HepG2 (cell line): ENCODE results near the gene EGR1. TPM values are rescaled to one million over a fixed set of nuclear protein-coding genes. Genes with fewer than 3 reads are reported as not detected.

Source experiments
- AGO2 ChIP-seq: fragments of 200-400 bp; formaldehyde crosslinking; optimal IDR thresholded peaks from 2 replicates; pipeline ENCODE3; 2017; ENCODE audit warnings: mild to moderate bottlenecking, low read depth, low read length, moderate library complexity
- MIER3 ChIP-seq: IDR thresholded peaks from 2 replicates; pipeline ENCODE4 v1.6.1; 2016; ENCODE audit warnings: missing compliant biosample characterization, borderline replicate concordance
- PTBP1 ChIP-seq: fragments of 200-400 bp; formaldehyde crosslinking; IDR thresholded peaks from 2 replicates; pipeline ENCODE4 v1.6.1; 2018; ENCODE audit warnings: low read length, low read depth; ENCODE audit not compliant: poor library complexity, severe bottlenecking
- SAFB2 ChIP-seq: sonication (generic); formaldehyde crosslinking; IDR thresholded peaks from 2 replicates; pipeline ENCODE4 v1.5.1; 2020; ENCODE audit warnings: missing genetic modification reagents, low read depth, mild to moderate bottlenecking, borderline replicate concordance
- ZFX ChIP-seq: sonication (generic); formaldehyde crosslinking; IDR thresholded peaks from 2 replicates; pipeline ENCODE4 v1.4.0; 2020; ENCODE audit warnings: mild to moderate bottlenecking, low read depth, missing genetic modification reagents, moderate library complexity
- ZNF564 ChIP-seq: sonication (generic); formaldehyde crosslinking; IDR thresholded peaks from 2 replicates; pipeline ENCODE4 v1.8.1; 2023; ENCODE audit warnings: mild to moderate bottlenecking, missing genetic modification reagents
- ZSCAN31 ChIP-seq: sonication (generic); formaldehyde crosslinking; IDR thresholded peaks from 2 replicates; pipeline ENCODE4 v1.5.0; 2020; ENCODE audit warnings: low read depth, mild to moderate bottlenecking, missing genetic modification reagents
- polyA plus RNA-seq, 8 experiments: library from polyadenylated mRNA; depleted of rRNA in 3 of 8; stranded (reverse) in 7 of 8; unstranded in 1 of 8; fragments of >200 nt; fragmentation: Illumina TruSeq in 4 of 8; extraction: Trizol in 4 of 8; gene quantifications; 2 replicates each; pipeline versions ENCODE4 v1.2.1 to v1.2.3, GENCODE V29; 2011 to 2016; ENCODE audit warnings: low read depth in 4 of 8, missing spikeins in 1 of 8, mixed read lengths in 1 of 8; ENCODE audit not compliant: insufficient read depth in 1 of 8
- total RNA-seq, 5 experiments: library from RNA; depleted of rRNA; stranded (reverse); fragments of >200 nt; fragmentation: Illumina TruSeq; extraction: Trizol; gene quantifications; 2 replicates each; pipeline ENCODE4 v1.2.3, GENCODE V29; 2016; ENCODE audit warnings: low read depth in 1 of 5
- TF ChIP-seq, protein P1 (sequence below): sonication (generic); formaldehyde crosslinking; IDR thresholded peaks from 2 replicates; pipeline ENCODE4 v1.4.0; 2020; ENCODE audit warnings: missing genetic modification reagents
- TF ChIP-seq, protein P2 (sequence below): IDR thresholded peaks from 2 replicates; pipeline ENCODE4 v1.6.1; 2016; ENCODE audit warnings: low read depth
- TF ChIP-seq, protein P3 (sequence below): sonication (generic); formaldehyde crosslinking; conservative IDR thresholded peaks from 2 replicates; pipeline ENCODE4 v1.8.0; 2022; ENCODE audit warnings: missing genetic modification reagents
- TF ChIP-seq, protein P4 (sequence below): sonication (generic); formaldehyde crosslinking; IDR thresholded peaks from 2 replicates; pipeline ENCODE4 v1.5.1; 2020; ENCODE audit warnings: missing genetic modification reagents, mild to moderate bottlenecking, borderline replicate concordance

The EGR1 gene
- total and polyA plus RNA-seq, 2 of the 13 experiments (the other 11 are each of a cell fraction or from before 2014, with no cell fraction given), result 4.1 to 4.5 TPM

DNA sequence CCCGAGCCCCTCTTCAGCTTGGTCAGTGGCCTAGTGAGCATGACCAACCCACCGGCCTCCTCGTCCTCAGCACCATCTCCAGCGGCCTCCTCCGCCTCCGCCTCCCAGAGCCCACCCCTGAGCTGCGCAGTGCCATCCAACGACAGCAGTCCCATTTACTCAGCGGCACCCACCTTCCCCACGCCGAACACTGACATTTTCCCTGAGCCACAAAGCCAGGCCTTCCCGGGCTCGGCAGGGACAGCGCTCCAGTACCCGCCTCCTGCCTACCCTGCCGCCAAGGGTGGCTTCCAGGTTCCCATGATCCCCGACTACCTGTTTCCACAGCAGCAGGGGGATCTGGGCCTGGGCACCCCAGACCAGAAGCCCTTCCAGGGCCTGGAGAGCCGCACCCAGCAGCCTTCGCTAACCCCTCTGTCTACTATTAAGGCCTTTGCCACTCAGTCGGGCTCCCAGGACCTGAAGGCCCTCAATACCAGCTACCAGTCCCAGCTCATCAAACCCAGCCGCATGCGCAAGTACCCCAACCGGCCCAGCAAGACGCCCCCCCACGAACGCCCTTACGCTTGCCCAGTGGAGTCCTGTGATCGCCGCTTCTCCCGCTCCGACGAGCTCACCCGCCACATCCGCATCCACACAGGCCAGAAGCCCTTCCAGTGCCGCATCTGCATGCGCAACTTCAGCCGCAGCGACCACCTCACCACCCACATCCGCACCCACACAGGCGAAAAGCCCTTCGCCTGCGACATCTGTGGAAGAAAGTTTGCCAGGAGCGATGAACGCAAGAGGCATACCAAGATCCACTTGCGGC lies 1.8 kb downstream of the EGR1 start (continued):
- TF ChIP-seq, protein P1, sequence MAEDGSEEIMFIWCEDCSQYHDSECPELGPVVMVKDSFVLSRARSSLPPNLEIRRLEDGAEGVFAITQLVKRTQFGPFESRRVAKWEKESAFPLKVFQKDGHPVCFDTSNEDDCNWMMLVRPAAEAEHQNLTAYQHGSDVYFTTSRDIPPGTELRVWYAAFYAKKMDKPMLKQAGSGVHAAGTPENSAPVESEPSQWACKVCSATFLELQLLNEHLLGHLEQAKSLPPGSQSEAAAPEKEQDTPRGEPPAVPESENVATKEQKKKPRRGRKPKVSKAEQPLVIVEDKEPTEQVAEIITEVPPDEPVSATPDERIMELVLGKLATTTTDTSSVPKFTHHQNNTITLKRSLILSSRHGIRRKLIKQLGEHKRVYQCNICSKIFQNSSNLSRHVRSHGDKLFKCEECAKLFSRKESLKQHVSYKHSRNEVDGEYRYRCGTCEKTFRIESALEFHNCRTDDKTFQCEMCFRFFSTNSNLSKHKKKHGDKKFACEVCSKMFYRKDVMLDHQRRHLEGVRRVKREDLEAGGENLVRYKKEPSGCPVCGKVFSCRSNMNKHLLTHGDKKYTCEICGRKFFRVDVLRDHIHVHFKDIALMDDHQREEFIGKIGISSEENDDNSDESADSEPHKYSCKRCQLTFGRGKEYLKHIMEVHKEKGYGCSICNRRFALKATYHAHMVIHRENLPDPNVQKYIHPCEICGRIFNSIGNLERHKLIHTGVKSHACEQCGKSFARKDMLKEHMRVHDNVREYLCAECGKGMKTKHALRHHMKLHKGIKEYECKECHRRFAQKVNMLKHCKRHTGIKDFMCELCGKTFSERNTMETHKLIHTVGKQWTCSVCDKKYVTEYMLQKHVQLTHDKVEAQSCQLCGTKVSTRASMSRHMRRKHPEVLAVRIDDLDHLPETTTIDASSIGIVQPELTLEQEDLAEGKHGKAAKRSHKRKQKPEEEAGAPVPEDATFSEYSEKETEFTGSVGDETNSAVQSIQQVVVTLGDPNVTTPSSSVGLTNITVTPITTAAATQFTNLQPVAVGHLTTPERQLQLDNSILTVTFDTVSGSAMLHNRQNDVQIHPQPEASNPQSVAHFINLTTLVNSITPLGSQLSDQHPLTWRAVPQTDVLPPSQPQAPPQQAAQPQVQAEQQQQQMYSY (CRISPR knock-in tag), result no peak
- no peak for TF ChIP-seq SAFB2
- TF ChIP-seq ZSCAN31, result no peak
- TF ChIP-seq, protein P2, sequence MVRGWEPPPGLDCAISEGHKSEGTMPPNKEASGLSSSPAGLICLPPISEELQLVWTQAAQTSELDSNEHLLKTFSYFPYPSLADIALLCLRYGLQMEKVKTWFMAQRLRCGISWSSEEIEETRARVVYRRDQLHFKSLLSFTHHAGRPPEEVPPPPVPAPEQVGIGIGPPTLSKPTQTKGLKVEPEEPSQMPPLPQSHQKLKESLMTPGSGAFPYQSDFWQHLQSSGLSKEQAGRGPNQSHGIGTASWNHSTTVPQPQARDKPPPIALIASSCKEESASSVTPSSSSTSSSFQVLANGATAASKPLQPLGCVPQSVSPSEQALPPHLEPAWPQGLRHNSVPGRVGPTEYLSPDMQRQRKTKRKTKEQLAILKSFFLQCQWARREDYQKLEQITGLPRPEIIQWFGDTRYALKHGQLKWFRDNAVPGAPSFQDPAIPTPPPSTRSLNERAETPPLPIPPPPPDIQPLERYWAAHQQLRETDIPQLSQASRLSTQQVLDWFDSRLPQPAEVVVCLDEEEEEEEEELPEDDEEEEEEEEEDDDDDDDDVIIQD, result no peak
- no peak for TF ChIP-seq MIER3
- TF ChIP-seq AGO2, result peak; percentile 88
- no peak for TF ChIP-seq ZFX (CRISPR knock-in tag)
- TF ChIP-seq, protein P3, sequence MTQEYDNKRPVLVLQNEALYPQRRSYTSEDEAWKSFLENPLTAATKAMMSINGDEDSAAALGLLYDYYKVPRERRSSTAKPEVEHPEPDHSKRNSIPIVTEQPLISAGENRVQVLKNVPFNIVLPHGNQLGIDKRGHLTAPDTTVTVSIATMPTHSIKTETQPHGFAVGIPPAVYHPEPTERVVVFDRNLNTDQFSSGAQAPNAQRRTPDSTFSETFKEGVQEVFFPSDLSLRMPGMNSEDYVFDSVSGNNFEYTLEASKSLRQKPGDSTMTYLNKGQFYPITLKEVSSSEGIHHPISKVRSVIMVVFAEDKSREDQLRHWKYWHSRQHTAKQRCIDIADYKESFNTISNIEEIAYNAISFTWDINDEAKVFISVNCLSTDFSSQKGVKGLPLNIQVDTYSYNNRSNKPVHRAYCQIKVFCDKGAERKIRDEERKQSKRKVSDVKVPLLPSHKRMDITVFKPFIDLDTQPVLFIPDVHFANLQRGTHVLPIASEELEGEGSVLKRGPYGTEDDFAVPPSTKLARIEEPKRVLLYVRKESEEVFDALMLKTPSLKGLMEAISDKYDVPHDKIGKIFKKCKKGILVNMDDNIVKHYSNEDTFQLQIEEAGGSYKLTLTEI, result no peak
- TF ChIP-seq ZNF564, result no peak
- TF ChIP-seq PTBP1, result peak; percentile 40
- TF ChIP-seq, protein P4, sequence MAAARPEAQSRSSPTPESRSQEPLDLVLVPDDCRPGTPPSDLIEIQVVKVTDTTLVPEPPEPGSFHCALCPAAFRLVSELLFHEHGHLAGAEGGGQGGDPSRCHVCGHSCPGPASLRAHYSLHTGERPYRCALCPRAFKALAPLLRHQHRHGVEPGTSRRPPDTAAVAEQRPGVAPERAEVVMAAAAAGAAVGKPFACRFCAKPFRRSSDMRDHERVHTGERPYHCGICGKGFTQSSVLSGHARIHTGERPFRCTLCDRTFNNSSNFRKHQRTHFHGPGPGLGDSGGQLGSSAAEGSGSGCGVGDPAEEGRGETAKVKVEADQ (CRISPR knock-in tag), result no peak
